Stimulated activated CD8-positive, alpha-beta memory T cell treated with anti-CD3 and anti-CD28 coated beads, Interleukin-12 subunit alpha, Interleukin-12 subunit beta, amount 100 ng/mL, for 1 hour (primary cell): ENCODE data around the gene SLC4A8.
"Not testable (repeated sequence)": the region's sequence is repeated elsewhere in the genome, so short reads cannot be mapped to it uniquely, and the experiment has no call there.

Source experiments
- DNase-seq: peaks from one replicate; pipeline ENCODE4 v3.0.0-alpha.2; 2020; ENCODE audit warnings: low read depth

Gene SLC4A8

GRCh38 chr12:51480978-51481377 is 56.3 kb downstream of the SLC4A8 start:
- DNase-seq = no peak

GRCh38 chr12:51482929-51483697 is 58.5 kb downstream of the SLC4A8 start:
- DNase-seq = no peak

GRCh38 chr12:51484119-51484518 is 59.5 kb downstream of the SLC4A8 start:
- no peak for DNase-seq

- no peak for DNase-seq
These were observed 63.6 kb downstream of the SLC4A8 start for GRCh38 chr12:51488281-51488680.

- no peak for DNase-seq
These were observed 68.7 kb downstream of the SLC4A8 start for GRCh38 chr12:51493281-51493680.

- no peak for DNase-seq
These were observed 72.3 kb downstream of the SLC4A8 start for GRCh38 chr12:51496895-51497294.

- no peak for DNase-seq
These were observed 80.2 kb downstream of the SLC4A8 start for GRCh38 chr12:51504851-51505250.

GRCh38 chr12:51505360-51506105 is 80.9 kb downstream of the SLC4A8 start:
- DNase-seq = no peak

- DNase-seq = no peak
These were observed 82.5 kb downstream of the SLC4A8 start for GRCh38 chr12:51507178-51507577.

GRCh38 chr12:51508285-51508684 is 83.7 kb downstream of the SLC4A8 start:
- DNase-seq = no peak

- DNase-seq = no peak
These were observed 87.1 kb downstream of the SLC4A8 start for GRCh38 chr12:51511546-51512260.

- DNase-seq = no peak
These were observed 87.8 kb downstream of the SLC4A8 start for GRCh38 chr12:51512438-51512837.

- not testable (repeated sequence) for DNase-seq
These were observed 90.4 kb downstream of the SLC4A8 start for GRCh38 chr12:51515037-51515436.

GRCh38 chr12:51517316-51517715 is 92.7 kb downstream of the SLC4A8 start:
- no peak for DNase-seq

- DNase-seq = no peak
These were observed 93.2 kb downstream of the SLC4A8 start for GRCh38 chr12:51517800-51518199.

- DNase-seq = no peak
These were observed 95.1 kb downstream of the SLC4A8 start for GRCh38 chr12:51519755-51520154.

- no peak for DNase-seq
These were observed 96.1 kb downstream of the SLC4A8 start for GRCh38 chr12:51520576-51521325.

GRCh38 chr12:51521554-51522276 is 97.1 kb downstream of the SLC4A8 start:
- no peak for DNase-seq

GRCh38 chr12:51522696-51523095 is 98.1 kb downstream of the SLC4A8 start:
- DNase-seq = no peak

GRCh38 chr12:51524386-51524901 is 99.8 kb downstream of the SLC4A8 start:
- no peak for DNase-seq

GRCh38 chr12:51525518-51525917 is 100.9 kb downstream of the SLC4A8 start:
- DNase-seq = no peak
